CD4-positive, alpha-beta T cell treated with Interleukin-6 at 100 ng/mL for 8 hours (primary cell): ENCODE measurements around the gene NSF.
"Not testable (repeated sequence)": the region's sequence is repeated elsewhere in the genome, so short reads cannot be mapped to it uniquely, and the experiment has no call there.

Experiments
- DNase-seq: peaks from one replicate; pipeline ENCODE4 v3.0.0-alpha.2; 2020; ENCODE audit warnings: mixed read lengths, low spot score

NSF gene

GRCh38 chr17:46756861-46757260 lies 166.4 kb downstream of the NSF start:
- DNase-seq: no peak

GRCh38 chr17:46757588-46757987 lies 167.1 kb downstream of the NSF start:
- not testable (repeated sequence) for DNase-seq

GRCh38 chr17:46758614-46759013 lies 168.1 kb downstream of the NSF start:
- DNase-seq: no peak

- DNase-seq: no peak
Observed at GRCh38 chr17:46759141-46759540, 168.7 kb downstream of the NSF start.

- DNase-seq: no peak
Observed at GRCh38 chr17:46763416-46763815, 172.9 kb downstream of the NSF start.

GRCh38 chr17:46764000-46764708 lies 173.7 kb downstream of the NSF start:
- no peak for DNase-seq

- DNase-seq: no peak
Observed at GRCh38 chr17:46764709-46765401, 174.4 kb downstream of the NSF start.

- no peak for DNase-seq
Observed at GRCh38 chr17:46765453-46765852, 175.0 kb downstream of the NSF start.

GRCh38 chr17:46766493-46767491 lies 176.3 kb downstream of the NSF start:
- DNase-seq: no peak

GRCh38 chr17:46768540-46768870 lies 178.0 kb downstream of the NSF start:
- DNase-seq: no peak

GRCh38 chr17:46768896-46769295 lies 178.4 kb downstream of the NSF start:
- not testable (repeated sequence) for DNase-seq

GRCh38 chr17:46769531-46770438 lies 179.3 kb downstream of the NSF start:
- DNase-seq: no peak

GRCh38 chr17:46770439-46770817 lies 180.0 kb downstream of the NSF start:
- DNase-seq: no peak

- no peak for DNase-seq
Observed at GRCh38 chr17:46770818-46771560, 180.5 kb downstream of the NSF start.

GRCh38 chr17:46771561-46772474 lies 181.3 kb downstream of the NSF start:
- DNase-seq: no peak

- DNase-seq: no peak
Observed at GRCh38 chr17:46772475-46773220, 182.2 kb downstream of the NSF start.

- no peak for DNase-seq
Observed at GRCh38 chr17:46773221-46773605, 182.7 kb downstream of the NSF start.

- DNase-seq: no peak
Observed at GRCh38 chr17:46773676-46774075, 183.2 kb downstream of the NSF start.

GRCh38 chr17:46774108-46774737 lies 183.8 kb downstream of the NSF start:
- no peak for DNase-seq
